Measurements from ENCODE around the gene GYPC.

The GYPC gene

GRCh38 chr2:126699018-126699417 lies 43.1 kb downstream of the GYPC start:
- ATAC-seq, result no peak
- no peak for TF ChIP-seq OSR1 (CRISPR knock-in tag; IDR thresholded peaks at IDR 0.05)
- no peak for TF ChIP-seq CREB5 (CRISPR knock-in tag; IDR thresholded peaks at IDR 0.05; ENCODE audit: low read depth)
- no peak for TF ChIP-seq CSRNP3 (CRISPR knock-in tag; IDR thresholded peaks at IDR 0.05)
- no peak for TF ChIP-seq ESRRG (CRISPR knock-in tag; IDR thresholded peaks at IDR 0.05)
- TF ChIP-seq ZNF565 (CRISPR knock-in tag; conservative IDR thresholded peaks at IDR 0.05; ENCODE audit: low read depth), result no peak

- ATAC-seq, result no peak
- TF ChIP-seq ZNF565 (CRISPR knock-in tag; conservative IDR thresholded peaks at IDR 0.05; ENCODE audit: low read depth) (no peak), ZNF70 (CRISPR knock-in tag; IDR thresholded peaks at IDR 0.05) (no peak), BACH2 (CRISPR knock-in tag; IDR thresholded peaks at IDR 0.05; ENCODE audit: borderline replicate concordance) (no peak), ZNF8 (CRISPR knock-in tag; IDR thresholded peaks at IDR 0.05) (no peak), RARB (CRISPR knock-in tag; IDR thresholded peaks at IDR 0.05) (no peak), TSHZ2 (CRISPR knock-in tag; IDR thresholded peaks at IDR 0.05) (no peak), SNAI2 (CRISPR knock-in tag; IDR thresholded peaks at IDR 0.05) (no peak), PATZ1 (CRISPR knock-in tag; IDR thresholded peaks at IDR 0.05; ENCODE audit: borderline replicate concordance) (no peak), ARNTL (CRISPR knock-in tag; IDR thresholded peaks at IDR 0.05; ENCODE audit: borderline replicate concordance, low read depth) (no peak), TCF4 (CRISPR knock-in tag; IDR thresholded peaks at IDR 0.05; ENCODE audit: borderline replicate concordance) (no peak), ESRRG (CRISPR knock-in tag; IDR thresholded peaks at IDR 0.05) (no peak), CREB5 (CRISPR knock-in tag; IDR thresholded peaks at IDR 0.05; ENCODE audit: low read depth) (no peak), ISL1 (CRISPR knock-in tag; IDR thresholded peaks at IDR 0.05) (no peak), CSDC2 (CRISPR knock-in tag; IDR thresholded peaks at IDR 0.05) (no peak), ZFP30 (CRISPR knock-in tag; IDR thresholded peaks at IDR 0.05) (no peak), GLIS3 (CRISPR knock-in tag; IDR thresholded peaks at IDR 0.05) (no peak), PPARA (CRISPR knock-in tag; IDR thresholded peaks at IDR 0.05; ENCODE audit: borderline replicate concordance) (no peak), POU6F1 (CRISPR knock-in tag; IDR thresholded peaks at IDR 0.05; ENCODE audit: borderline replicate concordance, low read depth) (no peak)
Measured at GRCh38 chr2:126699716-126700581, 44.0 kb downstream of the GYPC start.

All from SK-N-SH treated with all-trans-retinoic acid at 6 μM for 48 hours (cell line).